NCI-H460 (cell line): Measurements from ENCODE around the gene SLC7A4. TPM values are rescaled to one million over a fixed set of nuclear protein-coding genes. Genes with fewer than 3 reads are reported as not detected.
"Not testable (repeated sequence)": the region's sequence is repeated elsewhere in the genome, so short reads cannot be mapped to it uniquely, and the experiment has no call there.

Experiments
- DNase-seq: peaks from one replicate; pipeline ENCODE4 v3.0.0-alpha.2; 2016; ENCODE audit warnings: low read depth; ENCODE audit errors: extremely low read depth
- total RNA-seq: library from RNA; depleted of rRNA; stranded (reverse); fragments of >200 nt; shearing (Covaris generic); gene quantifications from 2 replicates; pipeline ENCODE4 v1.2.3, GENCODE V29; 2014

Gene SLC7A4
- total RNA-seq, 1 experiment from 2014 or later = not detected

- DNase-seq = no peak
Observed at GRCh38 chr22:21025266-21025665, 7.1 kb downstream of the SLC7A4 start.

GRCh38 chr22:21022955-21023614, 9.3 kb downstream of the SLC7A4 start:
- DNase-seq = no peak

- no peak for DNase-seq
Observed at GRCh38 chr22:21022507-21022906, 9.9 kb downstream of the SLC7A4 start.

- no peak for DNase-seq
Observed at GRCh38 chr22:21020802-21021429, 11.4 kb downstream of the SLC7A4 start.

GRCh38 chr22:21018314-21018713, 14.0 kb downstream of the SLC7A4 start:
- DNase-seq = no peak

DNA sequence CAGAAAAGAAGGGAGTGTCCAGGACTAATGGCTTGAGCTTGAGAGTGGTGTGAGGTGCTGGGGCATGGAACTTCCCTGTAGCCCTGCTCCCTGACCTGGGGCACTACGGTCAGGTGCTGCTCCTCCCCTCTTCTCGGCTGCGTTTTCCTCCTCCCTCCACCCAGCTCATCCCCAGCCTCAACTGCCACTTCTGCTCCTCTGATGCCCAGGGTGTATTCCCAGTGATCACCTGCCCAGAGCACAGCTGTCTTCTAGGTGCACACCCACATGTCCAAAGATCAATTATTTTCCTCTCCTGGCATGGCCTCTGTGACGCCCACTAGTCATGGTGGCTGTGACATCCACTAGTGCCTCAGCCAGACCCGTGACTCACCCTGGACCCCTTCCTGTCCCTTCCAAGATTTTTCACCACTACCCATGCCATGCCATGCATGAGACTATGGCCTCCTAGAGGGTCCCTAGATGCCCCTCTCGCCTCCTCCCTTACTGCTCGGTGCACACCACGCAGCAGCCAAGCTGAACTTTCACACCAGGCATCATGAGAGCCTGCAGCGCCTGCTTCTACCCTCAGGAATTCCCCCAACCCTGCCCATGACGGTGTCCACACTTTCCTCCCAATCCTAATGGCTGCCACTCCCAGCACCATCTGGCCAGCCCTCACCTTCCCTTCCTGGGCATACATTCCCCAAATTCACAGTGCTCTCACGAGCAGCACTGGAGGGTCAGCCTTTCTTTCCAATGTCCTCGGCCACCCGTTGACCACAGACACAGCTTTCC, 15.5 kb downstream of the SLC7A4 start:
- DNase-seq = no peak

GRCh38 chr22:21015466-21016006, 16.8 kb downstream of the SLC7A4 start:
- DNase-seq = no peak

DNA sequence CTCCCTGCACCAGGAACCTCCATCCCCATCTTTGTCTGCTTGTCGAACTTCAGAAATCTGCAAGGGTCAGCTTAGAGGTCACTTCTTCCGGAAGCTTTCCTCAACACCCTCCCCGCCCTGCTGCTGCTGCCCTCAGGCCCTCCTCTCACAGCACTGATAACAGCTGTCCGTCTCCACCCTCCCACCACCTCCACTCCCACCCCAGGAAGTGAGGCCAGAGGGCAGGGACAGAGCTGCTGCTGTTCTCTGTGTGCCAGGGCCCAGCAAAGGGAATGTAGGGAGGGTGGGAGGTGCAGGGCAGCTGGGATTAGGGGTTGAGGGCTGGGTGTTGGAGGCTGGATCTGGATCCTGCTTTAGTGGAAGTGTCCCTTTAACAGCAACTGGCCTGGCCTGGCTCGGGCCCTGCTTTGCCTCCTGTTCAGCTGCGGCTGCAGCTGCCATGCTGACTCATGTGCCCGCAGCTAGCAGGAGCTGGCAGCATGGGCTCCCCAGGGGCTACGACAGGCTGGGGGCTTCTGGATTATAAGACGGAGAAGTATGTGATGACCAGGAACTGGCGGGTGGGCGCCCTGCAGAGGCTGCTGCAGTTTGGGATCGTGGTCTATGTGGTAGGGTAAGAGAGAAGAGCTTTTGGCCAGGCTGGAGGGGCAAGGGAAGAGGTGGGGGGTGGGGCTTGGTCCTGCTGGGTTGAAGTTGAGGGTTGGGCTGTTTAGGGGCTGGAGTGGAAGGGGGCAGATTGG, 17.5 kb downstream of the SLC7A4 start, which contains the start of gene P2RX6:
Gene P2RX6 (plus strand): TSS at position 440 of the 740 bp plus-strand sequence. CDS start 10 bp downstream, at position 450.
- peak; percentile 56 for DNase-seq

- peak; percentile 76 for DNase-seq
Observed at GRCh38 chr22:21014202-21014725, 18.1 kb downstream of the SLC7A4 start.

- DNase-seq = no peak
Observed at GRCh38 chr22:21013657-21014201, 18.6 kb downstream of the SLC7A4 start.

DNA sequence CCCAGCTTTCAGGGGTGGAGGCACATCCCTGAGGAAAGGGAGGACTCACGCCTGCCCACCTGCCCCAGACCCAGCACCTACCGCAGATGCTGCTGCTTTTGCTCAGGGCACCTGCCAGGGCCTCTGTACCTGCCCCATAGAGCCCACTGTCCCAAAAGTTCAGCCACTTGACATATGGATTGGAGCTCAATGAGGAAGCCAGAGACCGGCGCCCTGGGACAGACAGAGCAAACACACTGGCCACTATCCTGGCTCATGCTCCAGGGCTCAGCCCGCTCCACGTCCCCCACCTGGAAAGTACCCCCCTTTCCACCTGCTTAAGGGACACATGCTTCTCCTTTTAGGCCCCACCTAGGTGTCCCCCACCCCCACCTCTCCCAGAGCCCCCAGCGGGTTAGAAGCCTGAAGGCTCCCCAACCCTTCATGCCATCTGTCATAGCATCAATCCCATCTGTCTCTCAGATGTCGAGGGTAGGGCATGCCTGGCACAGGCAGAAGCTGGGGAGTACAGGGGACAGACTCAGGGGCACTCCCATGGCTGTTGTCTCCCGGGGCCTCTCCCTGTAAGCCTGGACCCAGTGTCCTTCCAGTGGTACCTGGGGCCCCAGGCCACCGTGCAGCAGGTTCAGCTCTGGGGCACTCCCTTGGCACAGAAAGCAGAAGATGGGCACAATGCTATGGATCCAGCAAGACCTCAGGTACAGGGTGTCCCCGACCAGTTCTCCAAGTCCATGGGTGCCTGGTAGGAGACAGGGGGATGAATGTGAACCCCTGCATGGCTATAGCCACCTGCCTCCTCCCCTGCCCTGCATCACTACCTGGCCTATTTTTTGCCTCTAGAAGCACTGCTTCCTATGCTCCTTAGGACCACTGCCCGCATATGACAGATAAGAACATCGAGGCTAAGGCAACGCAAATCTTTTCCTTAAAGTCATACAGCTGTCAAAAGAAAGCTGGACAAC, 19.6 kb downstream of the SLC7A4 start:
- no peak for DNase-seq

DNA sequence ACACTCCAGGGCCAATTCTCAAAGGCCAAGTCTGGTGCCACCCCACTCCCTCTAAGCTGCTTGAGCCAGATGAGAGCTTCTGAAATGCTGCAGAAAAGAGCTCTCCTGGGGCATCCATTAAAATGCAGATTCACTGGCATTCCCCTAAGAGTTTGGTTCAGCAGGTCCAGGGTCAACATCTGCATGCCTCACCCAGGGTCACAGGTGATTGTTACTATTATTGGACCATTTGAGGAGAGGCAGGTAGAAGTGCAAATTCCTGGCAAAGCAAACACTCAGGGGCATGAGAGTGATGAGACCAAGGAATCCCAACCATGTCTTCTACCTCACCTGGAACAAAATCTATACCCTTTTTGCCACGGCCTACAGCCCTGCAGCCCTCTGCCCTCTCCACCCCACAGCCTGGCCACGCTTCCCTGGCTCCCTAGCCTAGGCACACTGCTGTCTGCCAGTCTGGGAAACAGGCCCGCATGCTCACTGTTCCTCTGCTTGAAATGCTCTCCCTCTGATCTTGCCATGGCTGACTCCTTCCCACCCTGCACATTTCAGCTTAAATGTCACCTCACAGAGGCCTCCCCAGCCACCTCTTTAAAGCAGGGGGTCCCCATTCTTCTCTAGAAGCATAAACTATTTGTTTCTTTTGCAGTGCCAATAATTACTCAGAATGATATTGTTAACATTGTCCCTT, 21.8 kb downstream of the SLC7A4 start:
- no peak for DNase-seq

DNA sequence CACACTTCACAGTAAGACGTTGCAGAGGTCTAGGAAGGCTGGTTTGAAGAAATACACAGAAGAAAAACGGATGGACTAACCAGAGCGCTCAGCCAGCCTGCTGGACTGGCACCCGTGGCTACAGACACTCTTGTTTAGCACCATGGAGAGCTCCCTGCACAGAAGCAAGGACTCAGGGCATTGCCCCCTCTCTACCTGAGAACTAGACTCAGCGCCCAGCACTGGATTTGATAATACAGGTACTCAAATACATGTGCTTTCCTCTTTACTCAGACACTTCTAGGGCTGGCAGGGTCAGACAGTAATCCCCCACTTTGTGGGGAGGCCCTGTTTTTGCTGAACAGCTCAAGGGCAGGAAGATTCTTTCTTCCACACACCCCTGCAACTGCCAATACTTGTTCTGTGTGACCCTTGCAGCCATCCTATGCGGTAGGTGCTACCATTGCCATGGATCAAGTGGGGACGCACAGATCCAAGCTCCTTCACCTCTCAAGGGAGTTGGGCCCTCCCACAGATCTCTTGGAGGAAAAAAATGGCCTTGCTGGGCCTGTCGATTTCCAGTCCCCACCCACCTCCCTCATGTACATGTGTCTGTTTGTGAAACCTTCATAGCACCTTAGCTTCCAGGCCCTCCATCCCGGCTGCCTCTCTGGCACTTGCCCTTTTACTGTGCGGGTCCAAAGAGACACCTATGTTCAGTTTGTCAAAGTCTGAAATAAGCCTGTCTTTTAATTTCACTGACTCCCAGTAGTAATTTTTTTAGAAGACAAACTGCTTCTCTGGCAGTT, 22.5 kb downstream of the SLC7A4 start:
- no peak for DNase-seq

GRCh38 chr22:21009208-21009607, 23.2 kb downstream of the SLC7A4 start:
- not testable (repeated sequence) for DNase-seq

GRCh38 chr22:21003782-21004181, 28.6 kb downstream of the SLC7A4 start:
- DNase-seq = no peak

GRCh38 chr22:21001601-21002325, 30.6 kb downstream of the SLC7A4 start, which contains the start of gene THAP7:
Gene THAP7, minus strand, starts transcription at chr22:21002118. Its CDS starts 207 bp downstream, at chr22:21001911.
- peak; percentile 87 for DNase-seq
